ENCODE measurements around the gene DPP8.
"Not testable (repeated sequence)": the region's sequence is repeated elsewhere in the genome, so short reads cannot be mapped to it uniquely, and the experiment has no call there.

Gene DPP8

GRCh38 chr15:65516997-65517865, at the start of gene DPP8:
TSS of gene DPP8 (minus strand) at chr15:65517689. CDS start at chr15:65512553, 5,136 bp downstream.
- peak; percentile 86 to 93 (median 91) for DNase-seq (ENCODE audit: low read depth in 4 of 4, low spot score in 1 of 4)

GRCh38 chr15:65561934-65562333, 44.4 kb upstream of the DPP8 start:
- DNase-seq (ENCODE audit: low read depth in 4 of 4, low spot score in 1 of 4): no peak

GRCh38 chr15:65559941-65560340, 42.5 kb upstream of the DPP8 start:
- no peak for DNase-seq (ENCODE audit: low read depth in 4 of 4, low spot score in 1 of 4)

- no peak for DNase-seq (ENCODE audit: low read depth in 4 of 4, low spot score in 1 of 4)
These were observed 41.7 kb upstream of the DPP8 start for GRCh38 chr15:65558997-65559760.

DNA sequence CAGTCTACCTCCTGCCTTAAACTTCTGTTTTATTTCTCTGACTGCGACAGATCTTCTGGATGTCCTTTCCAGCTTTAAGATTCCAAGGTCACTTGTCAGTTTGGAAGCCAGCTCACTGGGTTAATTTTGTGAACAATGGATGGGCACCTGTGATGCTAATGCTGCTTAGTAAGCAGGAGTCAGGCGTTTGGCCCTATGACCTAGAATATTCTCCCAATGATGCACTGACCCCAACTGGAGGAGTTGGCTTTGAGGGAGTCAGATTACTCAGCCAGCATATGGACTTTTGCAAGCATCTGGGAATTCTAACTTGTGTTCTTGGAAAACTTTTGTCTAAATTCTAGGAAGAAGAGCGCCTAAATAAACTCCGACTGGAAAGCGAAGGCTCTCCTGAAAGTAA, 40.8 kb upstream of the DPP8 start:
- no peak for DNase-seq (ENCODE audit: low read depth in 4 of 4, low spot score in 1 of 4)

GRCh38 chr15:65556622-65557021, 39.1 kb upstream of the DPP8 start:
- DNase-seq (ENCODE audit: low read depth in 4 of 4, low spot score in 1 of 4): no peak

DNA sequence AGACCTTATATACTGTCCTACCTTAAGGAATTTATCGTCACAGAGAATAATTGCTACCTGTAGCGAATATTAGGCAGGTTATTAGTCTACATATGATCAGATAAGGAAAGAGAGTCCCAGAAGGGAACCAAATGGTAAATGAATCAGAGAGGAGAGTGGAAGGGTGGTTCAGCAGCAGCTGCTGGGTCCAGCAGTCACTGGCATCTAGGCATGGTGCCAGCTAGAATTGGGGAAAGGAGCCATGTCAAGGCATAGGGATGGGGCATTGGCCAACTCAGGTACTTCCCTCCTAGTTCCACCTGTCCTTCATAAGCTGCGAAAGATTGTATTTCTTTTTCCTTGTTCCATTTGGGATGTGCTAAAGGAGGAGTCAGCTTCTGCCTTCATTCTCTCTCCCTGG, 36.2 kb upstream of the DPP8 start:
- no peak for DNase-seq (ENCODE audit: low read depth in 4 of 4, low spot score in 1 of 4)

- DNase-seq (ENCODE audit: low read depth in 4 of 4, low spot score in 1 of 4): not testable (repeated sequence)
These were observed 35.4 kb upstream of the DPP8 start for GRCh38 chr15:65552851-65553250.

GRCh38 chr15:65551183-65551582, 33.7 kb upstream of the DPP8 start:
- DNase-seq (ENCODE audit: low read depth in 4 of 4, low spot score in 1 of 4): no peak

GRCh38 chr15:65550681-65551098, 33.2 kb upstream of the DPP8 start:
- no peak for DNase-seq (ENCODE audit: low read depth in 4 of 4, low spot score in 1 of 4)

- DNase-seq (ENCODE audit: low read depth in 4 of 4, low spot score in 1 of 4): not testable (repeated sequence)
These were observed 31.8 kb upstream of the DPP8 start for GRCh38 chr15:65549288-65549687.

DNA sequence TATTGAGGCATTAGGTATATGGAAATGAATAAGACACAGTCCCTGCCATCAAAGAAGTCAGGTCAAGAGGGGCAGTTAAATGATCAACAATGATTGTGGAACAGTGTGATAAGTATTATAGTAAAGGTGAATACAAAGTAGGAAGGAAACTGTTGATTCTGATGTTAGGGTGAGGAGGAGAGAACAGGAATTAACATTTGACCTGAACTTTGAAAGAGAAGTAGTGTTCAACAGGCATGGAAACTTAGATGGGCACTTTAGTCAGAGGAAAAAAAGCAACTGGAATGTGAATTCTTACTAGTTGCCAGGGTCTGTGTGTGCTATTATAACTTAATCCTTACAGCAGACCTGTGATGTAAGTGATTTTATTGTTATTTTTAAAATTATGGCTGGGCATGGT, 30.4 kb upstream of the DPP8 start:
- no peak for DNase-seq (ENCODE audit: low read depth in 4 of 4, low spot score in 1 of 4)

DNA sequence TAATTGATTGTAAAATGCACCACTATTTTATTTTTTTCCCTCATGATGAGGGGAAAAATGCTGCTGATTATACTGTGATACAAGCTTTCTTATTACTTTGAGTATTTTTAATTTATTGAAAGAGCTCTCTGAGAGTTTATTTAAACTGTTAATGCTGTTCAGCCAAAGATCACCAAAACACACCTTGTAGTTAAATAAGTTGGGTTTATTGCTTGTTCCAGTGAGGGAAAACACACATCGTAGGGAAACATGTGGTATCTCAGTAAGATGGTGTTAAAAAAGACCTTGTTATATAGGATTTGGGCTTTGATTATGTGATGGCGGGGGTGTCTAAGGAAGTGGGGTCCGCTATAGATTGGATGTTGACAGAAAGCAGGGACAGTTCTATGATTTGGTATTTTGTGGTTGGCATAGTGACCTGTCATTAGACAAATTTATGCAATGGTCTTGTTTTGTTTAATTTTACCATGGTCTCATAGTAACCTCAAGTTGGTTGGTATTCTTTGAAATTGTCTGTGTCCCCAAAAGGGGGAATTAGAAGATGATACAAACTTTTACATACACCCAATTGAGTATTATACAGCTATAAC, 23.8 kb upstream of the DPP8 start:
- DNase-seq (ENCODE audit: low read depth in 4 of 4, low spot score in 1 of 4): no peak

DNA sequence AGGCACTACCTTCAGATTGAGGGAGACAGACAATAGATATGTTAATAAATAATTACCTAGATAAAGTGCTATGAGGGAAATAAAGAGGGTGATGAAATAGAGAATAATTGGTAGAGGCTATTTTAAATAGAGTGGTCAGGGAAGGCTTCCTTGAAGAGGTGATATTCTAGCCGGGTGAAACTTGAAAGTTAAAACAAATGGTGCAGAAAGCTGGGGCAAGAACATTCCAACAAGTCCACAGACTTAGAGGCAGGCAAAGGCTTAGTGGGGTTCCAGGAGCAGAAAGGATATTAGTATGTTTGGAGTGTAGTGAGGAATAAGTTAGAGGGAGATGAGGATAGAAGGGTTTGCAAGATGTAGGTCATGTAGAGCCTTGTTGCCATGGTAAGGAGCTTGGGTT, 22.8 kb upstream of the DPP8 start:
- DNase-seq (ENCODE audit: low read depth in 4 of 4, low spot score in 1 of 4): no peak

DNA sequence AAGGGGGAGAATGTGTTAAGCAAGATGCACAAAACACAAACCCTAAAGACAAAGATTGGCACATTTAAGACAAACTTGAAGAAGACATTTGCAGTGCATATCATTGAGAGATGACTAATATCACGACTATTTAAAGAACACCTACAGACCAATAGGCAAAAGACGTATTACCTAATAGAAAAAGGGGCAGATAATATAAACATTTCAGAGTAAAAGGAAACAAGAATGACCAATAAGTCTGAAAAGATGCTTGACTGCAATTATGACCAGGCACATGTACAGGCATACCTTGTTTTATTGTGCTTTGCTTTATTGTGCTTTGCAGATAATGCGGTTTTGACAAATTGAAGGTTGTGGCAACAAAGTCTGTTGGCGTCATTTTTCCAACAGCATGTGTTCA, 17.7 kb upstream of the DPP8 start:
- no peak for DNase-seq (ENCODE audit: low read depth in 4 of 4, low spot score in 1 of 4)

- DNase-seq (ENCODE audit: low read depth in 4 of 4, low spot score in 1 of 4): no peak
These were observed 15.7 kb upstream of the DPP8 start for GRCh38 chr15:65533057-65533756.

GRCh38 chr15:65532738-65533051, 15.2 kb upstream of the DPP8 start:
- no peak for DNase-seq (ENCODE audit: low read depth in 4 of 4, low spot score in 1 of 4)

- peak; percentile 76 to 91 (median 90) for DNase-seq (ENCODE audit: low read depth in 4 of 4, low spot score in 1 of 4)
These were observed 13.0 kb upstream of the DPP8 start, which contains the start of gene HACD3 for GRCh38 chr15:65530318-65531111. TSS of gene HACD3 (plus strand) at chr15:65530463. CDS start at chr15:65530632, 169 bp downstream.

GRCh38 chr15:65529762-65530317, 12.4 kb upstream of the DPP8 start:
- no peak for DNase-seq (ENCODE audit: low read depth in 4 of 4, low spot score in 1 of 4)

DNA sequence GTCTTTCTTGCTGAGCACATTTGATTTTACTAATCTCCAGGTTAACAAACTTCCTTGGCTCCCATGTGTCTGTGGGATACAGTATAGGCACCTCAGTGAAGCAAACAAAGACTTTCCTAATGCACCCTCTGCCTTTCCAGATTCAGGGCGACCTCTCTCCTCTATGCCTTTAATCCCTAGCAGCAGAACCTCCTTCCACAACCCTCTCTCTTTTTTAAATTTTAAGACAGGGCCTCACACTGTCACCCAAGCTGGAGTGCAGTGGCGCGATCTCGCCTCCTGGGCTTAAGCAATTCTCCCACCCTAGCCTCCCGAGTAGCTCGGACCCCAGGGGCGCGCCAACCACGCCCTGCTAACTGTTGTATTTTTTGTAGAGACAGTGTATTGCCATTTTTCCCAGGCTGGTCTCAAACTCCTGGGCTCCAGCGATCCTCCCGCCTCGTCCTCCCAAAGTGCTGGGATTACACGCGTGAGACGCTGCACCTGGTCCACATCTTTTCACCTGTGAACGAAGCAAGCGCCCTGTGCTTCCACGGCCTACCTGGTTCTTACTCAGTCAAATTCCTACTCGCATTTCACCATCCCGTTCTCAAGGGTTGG, 11.1 kb upstream of the DPP8 start:
- no peak for DNase-seq (ENCODE audit: low read depth in 4 of 4, low spot score in 1 of 4)

Measured in stimulated activated CD4-positive, alpha-beta T cell treated with anti-CD3 and anti-CD28 coated beads, Interleukin-1b, Interleukin-23, amount 100 ng/mL, for 24 hours (primary cell).